Peyer's patch (tissue), 4 donors: ENCODE data around the gene PIGB. TPM values are rescaled to one million over a fixed set of nuclear protein-coding genes. Genes with fewer than 3 reads are reported as not detected.

Source experiments
- DNase-seq, 3 donors: peaks; one replicate each; pipeline ENCODE4 v3.0.0-alpha.2; 2017 to 2019
- H3K27ac ChIP-seq, 4 donors: fragments of 200-600 bp; sonication (generic); one replicate each; pipeline ENCODE4 v1.5.1; 2016 to 2019
- H3K27me3 ChIP-seq, 2 donors: fragments of 200-600 bp; sonication (generic); one replicate each; pipeline ENCODE4 v1.5.1; 2019
- H3K36me3 ChIP-seq, 3 donors: fragments of 200-600 bp; sonication (generic); one replicate each; pipeline ENCODE4 v1.5.1; 2016 to 2019
- H3K4me1 ChIP-seq, 4 donors: fragments of 200-600 bp; sonication (generic); one replicate each; pipeline ENCODE4 v1.5.1; 2016 to 2019
- H3K4me3 ChIP-seq, 4 donors: fragments of 200-600 bp; sonication (generic); 1 replicate in 3 of 4; 2 replicates in 1 of 4; pipeline ENCODE4 v1.5.1; 2016 to 2019; ENCODE audit warnings: mild to moderate bottlenecking in 1 of 4
- H3K9me3 ChIP-seq, 4 donors: fragments of 200-600 bp; sonication (generic); one replicate each; pipeline ENCODE4 v1.5.1; 2016 to 2019; ENCODE audit warnings: mild to moderate bottlenecking in 1 of 4
- POLR2A ChIP-seq, 2 donors: fragments of 450-650 bp; IDR thresholded peaks; one replicate each; pipeline ENCODE4 v1.5.1; 2017; ENCODE audit warnings: antibody characterized with exemption in 2 of 2, mild to moderate bottlenecking in 2 of 2, moderate library complexity in 2 of 2
- total RNA-seq, 4 donors: library from RNA; depleted of rRNA; stranded (reverse); fragments of >200 nt; gene quantifications; one replicate each; pipeline ENCODE4 v1.1.0, GENCODE V29; 2016
- TF ChIP-seq, protein P1 (sequence below), 6 experiments: fragments of 450-650 bp in 4 of 6; fragments of 200-600 bp in 2 of 6; sonication (generic) in 1 of 6; IDR thresholded peaks; one replicate each; pipeline ENCODE4 v1.5.1; 2017 to 2019; ENCODE audit warnings: antibody characterized with exemption in 6 of 6, mild to moderate bottlenecking in 3 of 6, moderate library complexity in 1 of 6

PIGB gene
- total RNA-seq, 4 donors from 2014 or later = 3.2 to 34.7 (median 15.4) TPM

DNA sequence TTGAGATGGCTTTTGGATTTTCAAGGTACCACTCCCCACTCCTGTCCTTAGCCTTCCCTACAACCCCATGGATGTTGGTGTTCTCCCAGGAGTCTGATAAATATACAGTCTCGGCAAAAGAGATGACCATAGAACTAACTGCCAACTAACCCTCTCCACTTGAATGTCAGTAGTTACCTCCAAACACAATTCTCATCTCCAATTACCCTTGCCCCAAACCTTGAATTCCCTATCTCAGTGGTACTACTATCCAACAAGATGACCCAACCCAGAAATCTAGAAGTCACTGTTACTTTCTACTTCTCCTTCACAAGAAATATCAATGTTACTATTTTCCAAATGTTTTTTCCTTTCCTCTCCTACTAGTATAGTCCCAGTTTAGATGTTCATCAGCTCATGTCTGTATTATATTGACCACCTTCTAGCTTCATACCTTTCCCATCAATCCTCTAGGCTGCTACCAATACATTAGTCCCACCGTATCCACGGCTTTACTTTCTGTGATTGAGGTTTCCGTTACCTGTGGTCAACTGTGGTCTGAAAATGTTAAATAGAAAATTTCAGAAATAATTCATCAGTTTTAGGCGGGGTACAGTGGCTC lies 38.1 kb downstream of the PIGB start:
- no peaks in the 10 kb centered on the region for H3K27me3 ChIP-seq
- H3K9me3 ChIP-seq = no peaks in the 10 kb centered on the region
- H3K4me1 ChIP-seq = no peaks in the 10 kb centered on the region
- DNase-seq = no peak
- TF ChIP-seq, protein P1, sequence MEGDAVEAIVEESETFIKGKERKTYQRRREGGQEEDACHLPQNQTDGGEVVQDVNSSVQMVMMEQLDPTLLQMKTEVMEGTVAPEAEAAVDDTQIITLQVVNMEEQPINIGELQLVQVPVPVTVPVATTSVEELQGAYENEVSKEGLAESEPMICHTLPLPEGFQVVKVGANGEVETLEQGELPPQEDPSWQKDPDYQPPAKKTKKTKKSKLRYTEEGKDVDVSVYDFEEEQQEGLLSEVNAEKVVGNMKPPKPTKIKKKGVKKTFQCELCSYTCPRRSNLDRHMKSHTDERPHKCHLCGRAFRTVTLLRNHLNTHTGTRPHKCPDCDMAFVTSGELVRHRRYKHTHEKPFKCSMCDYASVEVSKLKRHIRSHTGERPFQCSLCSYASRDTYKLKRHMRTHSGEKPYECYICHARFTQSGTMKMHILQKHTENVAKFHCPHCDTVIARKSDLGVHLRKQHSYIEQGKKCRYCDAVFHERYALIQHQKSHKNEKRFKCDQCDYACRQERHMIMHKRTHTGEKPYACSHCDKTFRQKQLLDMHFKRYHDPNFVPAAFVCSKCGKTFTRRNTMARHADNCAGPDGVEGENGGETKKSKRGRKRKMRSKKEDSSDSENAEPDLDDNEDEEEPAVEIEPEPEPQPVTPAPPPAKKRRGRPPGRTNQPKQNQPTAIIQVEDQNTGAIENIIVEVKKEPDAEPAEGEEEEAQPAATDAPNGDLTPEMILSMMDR (IDR thresholded peaks at IDR 0.05) = no peak
- TF ChIP-seq POLR2A (IDR thresholded peaks at IDR 0.05) = no peak
- no peak overlapping the region for H3K27ac ChIP-seq
- H3K36me3 ChIP-seq = peaks cover 0 to 56% (median 0%) of the 10 kb centered on the region in 3 donors
- no peak overlapping the region for H3K4me3 ChIP-seq

DNA sequence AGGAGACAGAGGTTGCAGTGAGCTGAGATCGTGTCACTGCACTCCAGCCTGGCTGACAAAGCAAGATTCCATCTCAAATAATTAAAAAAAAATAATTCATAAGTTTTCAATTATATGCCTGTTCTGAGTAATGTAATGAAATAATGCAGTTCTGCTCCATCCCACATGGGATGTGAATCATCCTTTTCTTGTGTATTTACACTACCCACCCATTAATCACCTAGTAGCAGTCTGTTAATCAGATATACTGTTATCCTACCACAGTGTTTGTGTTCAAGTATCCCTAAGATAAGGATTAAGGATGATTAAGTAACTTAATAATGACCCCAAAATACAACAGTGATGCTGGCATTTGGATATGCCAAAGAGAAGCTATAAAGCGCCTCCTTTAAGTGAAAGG lies 38.8 kb downstream of the PIGB start:
- no peak for DNase-seq
- H3K9me3 ChIP-seq = no peaks in the 10 kb centered on the region
- no peak overlapping the region for H3K27ac ChIP-seq
- H3K27me3 ChIP-seq = no peaks in the 10 kb centered on the region
- no peak overlapping the region for H3K4me3 ChIP-seq
- peaks cover 0 to 54% (median 0%) of the 10 kb centered on the region in 3 donors for H3K36me3 ChIP-seq
- no peaks in the 10 kb centered on the region for H3K4me1 ChIP-seq
- TF ChIP-seq POLR2A (IDR thresholded peaks at IDR 0.05) = no peak
- TF ChIP-seq, protein P1 (IDR thresholded peaks at IDR 0.05) = no peak

DNA sequence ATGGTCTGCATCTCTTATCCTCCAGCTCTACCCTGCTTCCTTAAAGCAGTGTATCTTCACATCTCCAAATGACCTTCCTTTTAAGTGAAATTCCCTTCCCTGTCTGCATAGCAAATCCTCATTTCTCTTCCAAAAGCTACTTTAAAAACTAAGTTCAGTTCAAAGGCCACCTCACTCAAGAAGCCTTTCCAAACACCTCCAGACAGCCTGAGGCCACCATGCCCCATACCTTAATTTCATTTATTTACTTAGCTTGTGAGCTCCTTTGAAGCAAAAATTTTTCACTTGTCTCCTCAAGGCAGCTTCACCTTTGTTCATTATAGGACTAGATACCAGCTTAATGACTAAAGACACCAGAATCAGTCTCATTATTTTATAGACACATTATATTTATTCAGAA lies 39.4 kb downstream of the PIGB start:
- H3K4me1 ChIP-seq = no peaks in the 10 kb centered on the region
- no peak overlapping the region for H3K27ac ChIP-seq
- no peaks in the 10 kb centered on the region for H3K9me3 ChIP-seq
- DNase-seq = no peak
- no peak overlapping the region for H3K4me3 ChIP-seq
- TF ChIP-seq, protein P1 (IDR thresholded peaks at IDR 0.05) = no peak
- TF ChIP-seq POLR2A (IDR thresholded peaks at IDR 0.05) = no peak
- no peaks in the 10 kb centered on the region for H3K27me3 ChIP-seq
- peaks cover 0 to 55% (median 0%) of the 10 kb centered on the region in 3 donors for H3K36me3 ChIP-seq

DNA sequence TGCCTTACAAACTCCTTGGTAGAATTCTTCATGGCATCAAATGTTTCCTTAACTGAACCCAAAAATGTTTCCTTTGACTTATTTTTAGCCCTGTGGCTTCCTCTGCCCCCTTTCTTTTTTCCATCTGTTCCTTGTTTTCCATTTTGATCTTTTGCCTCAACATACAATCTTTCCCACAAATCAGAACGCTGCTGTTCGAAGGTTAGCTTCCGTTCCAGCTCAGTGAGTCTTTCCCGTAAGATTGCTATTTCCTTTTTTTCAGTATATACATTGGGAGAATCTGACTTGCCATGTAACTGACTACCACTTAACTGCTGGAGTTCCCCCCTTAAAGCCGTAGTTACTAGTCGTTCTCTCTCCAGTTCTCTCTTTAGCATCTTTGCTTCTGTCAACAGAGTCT lies 41.2 kb downstream of the PIGB start:
- peaks cover 0 to 43% (median 0%) of the 10 kb centered on the region in 3 donors for H3K36me3 ChIP-seq
- DNase-seq = no peak
- TF ChIP-seq POLR2A (IDR thresholded peaks at IDR 0.05) = no peak
- TF ChIP-seq, protein P1 (IDR thresholded peaks at IDR 0.05) = no peak
- no peaks in the 10 kb centered on the region for H3K4me1 ChIP-seq
- no peaks in the 10 kb centered on the region for H3K27me3 ChIP-seq
- H3K4me3 ChIP-seq = no peak overlapping the region
- no peaks in the 10 kb centered on the region for H3K9me3 ChIP-seq
- no peak overlapping the region for H3K27ac ChIP-seq

DNA sequence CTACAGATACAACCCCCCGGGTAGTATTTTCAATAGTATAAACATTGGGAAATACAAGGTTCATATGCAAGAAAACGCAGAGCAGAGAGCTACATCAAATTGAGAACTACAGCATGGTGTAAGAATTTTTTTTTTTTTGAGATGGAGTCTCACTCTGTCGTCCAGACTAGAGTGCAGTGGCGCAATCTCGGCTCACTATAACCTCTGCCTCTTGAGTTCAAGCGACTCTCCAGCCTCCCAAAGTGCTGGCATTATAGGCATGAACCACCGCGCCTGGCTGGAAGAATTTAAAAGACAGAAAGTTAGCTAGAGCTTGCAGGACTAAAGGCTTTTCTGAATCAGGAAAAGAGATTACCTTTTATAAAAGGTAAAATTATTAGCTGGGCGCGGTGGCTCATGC lies 42.0 kb downstream of the PIGB start:
- H3K4me3 ChIP-seq = no peak overlapping the region
- no peak overlapping the region for H3K27ac ChIP-seq
- DNase-seq = no peak
- no peaks in the 10 kb centered on the region for H3K9me3 ChIP-seq
- peaks cover 0 to 35% (median 0%) of the 10 kb centered on the region in 3 donors for H3K36me3 ChIP-seq
- no peaks in the 10 kb centered on the region for H3K27me3 ChIP-seq
- no peak for TF ChIP-seq POLR2A (IDR thresholded peaks at IDR 0.05)
- TF ChIP-seq, protein P1 (IDR thresholded peaks at IDR 0.05) = no peak
- no peaks in the 10 kb centered on the region for H3K4me1 ChIP-seq
